ENCODE data around the gene SLC13A1.
"Not testable (repeated sequence)": the region's sequence is repeated elsewhere in the genome, so short reads cannot be mapped to it uniquely, and the experiment has no call there.

Gene SLC13A1

GRCh38 chr7:123199883-123200282, at the start of gene SLC13A1:
TSS of gene SLC13A1 (minus strand) at chr7:123199969. CDS start at chr7:123199946, 23 bp downstream.
- H3K27me3 Mint-ChIP-seq: no peaks in the 10 kb centered on the region
- no peaks in the 10 kb centered on the region for H3K4me1 Mint-ChIP-seq
- DNase-seq (no peak), ATAC-seq (no peak)
- no peak within 1 kb of the TSS for H3K27ac Mint-ChIP-seq
- no peak within 1 kb of the TSS for H3K4me3 Mint-ChIP-seq
- no peaks in the 10 kb centered on the region for H3K9me3 Mint-ChIP-seq
- H3K36me3 Mint-ChIP-seq (ENCODE audit: low read depth): no peaks in the 10 kb centered on the region

GRCh38 chr7:123244768-123245167, 45.0 kb upstream of the SLC13A1 start:
- H3K36me3 Mint-ChIP-seq (ENCODE audit: low read depth): no peaks in the 10 kb centered on the region
- H3K4me3 Mint-ChIP-seq: no peak overlapping the region

GRCh38 chr7:123242467-123243092, 42.8 kb upstream of the SLC13A1 start:
- Mint-ChIP-seq H3K4me1 (no peaks in the 10 kb centered on the region), H3K27ac (no peak overlapping the region), H3K27me3 (no peaks in the 10 kb centered on the region), H3K36me3 (ENCODE audit: low read depth) (no peaks in the 10 kb centered on the region), H3K4me3 (no peak overlapping the region), H3K9me3 (no peaks in the 10 kb centered on the region)
- no peak for DNase-seq
- ATAC-seq: no peak

More at GRCh38 chr7:123244768-123245167, 45.0 kb upstream of the SLC13A1 start:
- H3K27me3 Mint-ChIP-seq: no peaks in the 10 kb centered on the region
- no peak overlapping the region for H3K27ac Mint-ChIP-seq
- H3K9me3 Mint-ChIP-seq: no peaks in the 10 kb centered on the region
- no peak for DNase-seq
- ATAC-seq: no peak
- H3K4me1 Mint-ChIP-seq: no peaks in the 10 kb centered on the region

- DNase-seq (no peak), ATAC-seq (no peak)
- Mint-ChIP-seq H3K27ac (no peak overlapping the region), H3K36me3 (ENCODE audit: low read depth) (no peaks in the 10 kb centered on the region), H3K9me3 (no peaks in the 10 kb centered on the region), H3K4me3 (no peak overlapping the region), H3K4me1 (no peaks in the 10 kb centered on the region), H3K27me3 (no peaks in the 10 kb centered on the region)
These were observed 42.0 kb upstream of the SLC13A1 start for GRCh38 chr7:123241809-123242208.

- no peak for DNase-seq
- peaks cover 3% of the 10 kb centered on the region for H3K27me3 Mint-ChIP-seq
- H3K27ac Mint-ChIP-seq: no peak overlapping the region
- H3K36me3 Mint-ChIP-seq (ENCODE audit: low read depth): no peaks in the 10 kb centered on the region
- H3K4me1 Mint-ChIP-seq: no peaks in the 10 kb centered on the region
- no peak overlapping the region for H3K4me3 Mint-ChIP-seq
- H3K9me3 Mint-ChIP-seq: no peaks in the 10 kb centered on the region
- ATAC-seq: no peak
These were observed 31.5 kb upstream of the SLC13A1 start for GRCh38 chr7:123231021-123232000.

- H3K9me3 Mint-ChIP-seq: no peaks in the 10 kb centered on the region
- ATAC-seq (no peak), DNase-seq (no peak)
- no peaks in the 10 kb centered on the region for H3K4me1 Mint-ChIP-seq
- H3K4me3 Mint-ChIP-seq: no peak overlapping the region
- no peaks in the 10 kb centered on the region for H3K36me3 Mint-ChIP-seq (ENCODE audit: low read depth)
- H3K27ac Mint-ChIP-seq: no peak overlapping the region
- peaks cover 3% of the 10 kb centered on the region for H3K27me3 Mint-ChIP-seq
These were observed 30.8 kb upstream of the SLC13A1 start for GRCh38 chr7:123230603-123231002.

- ATAC-seq: no peak
- H3K27me3 Mint-ChIP-seq: peaks cover 3% of the 10 kb centered on the region
- H3K36me3 Mint-ChIP-seq (ENCODE audit: low read depth): no peaks in the 10 kb centered on the region
- DNase-seq: no peak
- no peak overlapping the region for H3K27ac Mint-ChIP-seq
- no peak overlapping the region for H3K4me3 Mint-ChIP-seq
- no peaks in the 10 kb centered on the region for H3K9me3 Mint-ChIP-seq
- H3K4me1 Mint-ChIP-seq: no peaks in the 10 kb centered on the region
These were observed 30.4 kb upstream of the SLC13A1 start for GRCh38 chr7:123230147-123230546.

- peaks cover 3% of the 10 kb centered on the region for H3K27me3 Mint-ChIP-seq
- H3K4me3 Mint-ChIP-seq: no peak overlapping the region
- ATAC-seq (no peak), DNase-seq (no peak)
- H3K36me3 Mint-ChIP-seq (ENCODE audit: low read depth): no peaks in the 10 kb centered on the region
- H3K4me1 Mint-ChIP-seq: no peaks in the 10 kb centered on the region
- H3K27ac Mint-ChIP-seq: no peak overlapping the region
- no peaks in the 10 kb centered on the region for H3K9me3 Mint-ChIP-seq
These were observed 29.7 kb upstream of the SLC13A1 start for GRCh38 chr7:123229426-123229825.

- not testable (repeated sequence) for H3K27me3 Mint-ChIP-seq; ATAC-seq; H3K36me3 Mint-ChIP-seq (ENCODE audit: low read depth); DNase-seq; H3K4me3 Mint-ChIP-seq; H3K27ac Mint-ChIP-seq; H3K9me3 Mint-ChIP-seq; H3K4me1 Mint-ChIP-seq
These were observed 27.9 kb upstream of the SLC13A1 start for GRCh38 chr7:123227666-123228065.

- H3K4me3 Mint-ChIP-seq: no peak overlapping the region
- H3K27ac Mint-ChIP-seq: no peak overlapping the region
- ATAC-seq (no peak), DNase-seq (no peak)
- H3K27me3 Mint-ChIP-seq: no peaks in the 10 kb centered on the region
- H3K36me3 Mint-ChIP-seq (ENCODE audit: low read depth): no peaks in the 10 kb centered on the region
- no peaks in the 10 kb centered on the region for H3K4me1 Mint-ChIP-seq
- H3K9me3 Mint-ChIP-seq: peaks cover 15% of the 10 kb centered on the region
These were observed 20.6 kb upstream of the SLC13A1 start for GRCh38 chr7:123220396-123220795.

- no peak overlapping the region for H3K4me3 Mint-ChIP-seq
- no peak for ATAC-seq
- peaks cover 27% of the 10 kb centered on the region for H3K9me3 Mint-ChIP-seq
- H3K4me1 Mint-ChIP-seq: no peaks in the 10 kb centered on the region
- H3K27ac Mint-ChIP-seq: no peak overlapping the region
- no peaks in the 10 kb centered on the region for H3K27me3 Mint-ChIP-seq
- no peaks in the 10 kb centered on the region for H3K36me3 Mint-ChIP-seq (ENCODE audit: low read depth)
- no peak for DNase-seq
These were observed 19.1 kb upstream of the SLC13A1 start for GRCh38 chr7:123218866-123219265.

GRCh38 chr7:123216825-123217224, 17.1 kb upstream of the SLC13A1 start:
- no peak for DNase-seq
- Mint-ChIP-seq H3K4me1 (no peaks in the 10 kb centered on the region), H3K9me3 (peaks cover 19% of the 10 kb centered on the region), H3K27ac (no peak overlapping the region), H3K4me3 (no peak overlapping the region), H3K27me3 (no peaks in the 10 kb centered on the region), H3K36me3 (ENCODE audit: low read depth) (no peaks in the 10 kb centered on the region)
- no peak for ATAC-seq

- no peak overlapping the region for H3K27ac Mint-ChIP-seq
- DNase-seq (no peak), ATAC-seq (no peak)
- no peaks in the 10 kb centered on the region for H3K27me3 Mint-ChIP-seq
- H3K36me3 Mint-ChIP-seq (ENCODE audit: low read depth): no peaks in the 10 kb centered on the region
- no peak overlapping the region for H3K4me3 Mint-ChIP-seq
- no peaks in the 10 kb centered on the region for H3K4me1 Mint-ChIP-seq
- H3K9me3 Mint-ChIP-seq: peaks cover 19% of the 10 kb centered on the region
These were observed 15.6 kb upstream of the SLC13A1 start for GRCh38 chr7:123215350-123215749.

- H3K27me3 Mint-ChIP-seq: no peaks in the 10 kb centered on the region
- ATAC-seq (no peak), DNase-seq (no peak)
- no peaks in the 10 kb centered on the region for H3K36me3 Mint-ChIP-seq (ENCODE audit: low read depth)
- no peak overlapping the region for H3K27ac Mint-ChIP-seq
- no peak overlapping the region for H3K4me3 Mint-ChIP-seq
- peaks cover 16% of the 10 kb centered on the region for H3K9me3 Mint-ChIP-seq
- H3K4me1 Mint-ChIP-seq: no peaks in the 10 kb centered on the region
These were observed 11.8 kb upstream of the SLC13A1 start for GRCh38 chr7:123211545-123211944.

GRCh38 chr7:123210986-123211385, 11.2 kb upstream of the SLC13A1 start:
- Mint-ChIP-seq H3K36me3 (ENCODE audit: low read depth) (no peaks in the 10 kb centered on the region), H3K4me3 (no peak overlapping the region), H3K27me3 (no peaks in the 10 kb centered on the region), H3K9me3 (peaks cover 16% of the 10 kb centered on the region), H3K27ac (no peak overlapping the region), H3K4me1 (no peaks in the 10 kb centered on the region)
- DNase-seq (no peak), ATAC-seq (no peak)

All from activated naive CD8-positive, alpha-beta T cell treated with anti-CD3 and anti-CD28 coated beads, Interleukin-2, amount 50 U/mL, for 24 hours (primary cell).